Mesenchymal stem cell (in vitro differentiated cells and primary cell): ENCODE results near the gene GBX1.

Experiments
- DNase-seq: peaks from one replicate; pipeline ENCODE4 v3.0.0-alpha.2; 2013
- H2AFZ ChIP-seq: one replicate; pipeline ENCODE4 v1.6.1; 2013; ENCODE audit warnings: low read depth, mild to moderate bottlenecking, control low read depth, inconsistent platforms, low read length, moderate library complexity
- H2AK5ac ChIP-seq: 2 replicates; pipeline ENCODE4 v1.6.1; 2013; ENCODE audit warnings: low read length, moderate library complexity, mild to moderate bottlenecking, inconsistent platforms; ENCODE audit not compliant: severe bottlenecking
- H2BK120ac ChIP-seq: one replicate; pipeline ENCODE4 v1.6.1; 2013; ENCODE audit warnings: low read depth, mild to moderate bottlenecking, inconsistent platforms, low read length, moderate library complexity
- H2BK12ac ChIP-seq, 2 experiments: one replicate each; pipeline ENCODE4 v1.6.1; 2013; ENCODE audit warnings: inconsistent platforms in 2 of 2, low read length in 2 of 2, mild to moderate bottlenecking in 2 of 2, moderate library complexity in 2 of 2, control low read depth in 1 of 2
- H2BK15ac ChIP-seq: one replicate; pipeline ENCODE4 v1.6.1; 2013; ENCODE audit warnings: mild to moderate bottlenecking, low read depth, inconsistent platforms; ENCODE audit not compliant: poor library complexity, severe bottlenecking
- H2BK5ac ChIP-seq: 2 replicates; pipeline ENCODE4 v1.6.1; 2013; ENCODE audit warnings: low read depth, mild to moderate bottlenecking, low read length, control low read depth, inconsistent platforms; ENCODE audit not compliant: poor library complexity, severe bottlenecking
- H3K14ac ChIP-seq, 2 experiments: one replicate each; pipeline ENCODE4 v1.6.1; 2013; ENCODE audit warnings: inconsistent platforms in 2 of 2, low read length in 2 of 2, control low read depth in 1 of 2, mild to moderate bottlenecking in 1 of 2, moderate library complexity in 1 of 2
- H3K18ac ChIP-seq, 2 experiments: one replicate each; pipeline ENCODE4 v1.6.1; 2013; ENCODE audit warnings: inconsistent platforms in 2 of 2, low read length in 2 of 2, control low read depth in 1 of 2, low read depth in 1 of 2, mild to moderate bottlenecking in 1 of 2
- H3K23ac ChIP-seq, 2 experiments: one replicate each; pipeline ENCODE4 v1.6.1; 2013; ENCODE audit warnings: inconsistent platforms in 2 of 2, low read length in 2 of 2, mild to moderate bottlenecking in 2 of 2, moderate library complexity in 2 of 2, control low read depth in 1 of 2
- H3K27ac ChIP-seq: 2 replicates; pipeline ENCODE4 v1.5.1; 2013; ENCODE audit warnings: mild to moderate bottlenecking, moderate library complexity, low read length, control low read depth, inconsistent platforms; ENCODE audit not compliant: poor library complexity, severe bottlenecking
- H3K27me3 ChIP-seq, 2 experiments: 2 replicates each; pipeline versions ENCODE4 v1.6.1 to v1.7.0; 2013; ENCODE audit warnings: low read length in 2 of 2, mild to moderate bottlenecking in 2 of 2, moderate library complexity in 2 of 2, control low read depth in 1 of 2, inconsistent platforms in 1 of 2; ENCODE audit not compliant: control insufficient read depth in 1 of 2, insufficient read depth in 1 of 2
- H3K36me3 ChIP-seq, 2 experiments: 2 replicates each; pipeline versions ENCODE4 v1.6.1 to v1.7.0; 2013; ENCODE audit warnings: low read length in 2 of 2, control low read depth in 1 of 2, inconsistent platforms in 1 of 2, low read depth in 1 of 2, mild to moderate bottlenecking in 1 of 2; ENCODE audit not compliant: insufficient read depth in 2 of 2, control insufficient read depth in 1 of 2
- H3K4ac ChIP-seq, 2 experiments: one replicate each; pipeline ENCODE4 v1.6.1; 2013; ENCODE audit warnings: inconsistent platforms in 2 of 2, low read length in 2 of 2, mild to moderate bottlenecking in 2 of 2, moderate library complexity in 2 of 2, control low read depth in 1 of 2, low read depth in 1 of 2
- H3K4me1 ChIP-seq: 2 replicates; pipeline ENCODE4 v1.6.1; 2013; ENCODE audit warnings: low read depth, low read length, control low read depth; ENCODE audit not compliant: control insufficient read depth, insufficient read depth
- H3K4me2 ChIP-seq: 2 replicates; pipeline ENCODE4 v1.6.1; 2013; ENCODE audit warnings: low read length, mild to moderate bottlenecking, inconsistent platforms; ENCODE audit not compliant: poor library complexity, severe bottlenecking
- H3K4me3 ChIP-seq, 2 experiments: 2 replicates each; pipeline versions ENCODE4 v1.5.1 to v1.7.0; 2013; ENCODE audit warnings: low read length in 2 of 2, mild to moderate bottlenecking in 2 of 2, control low read depth in 1 of 2, low read depth in 1 of 2; ENCODE audit not compliant: insufficient read depth in 1 of 2
- H3K79me1 ChIP-seq: replicated peaks from 2 replicates; pipeline ENCODE4 v1.6.1; 2013; ENCODE audit warnings: mild to moderate bottlenecking, control low read depth, low read length, inconsistent platforms; ENCODE audit not compliant: poor library complexity, severe bottlenecking
- H3K9ac ChIP-seq: 2 replicates; pipeline ENCODE4 v1.7.0; 2013; ENCODE audit warnings: mild to moderate bottlenecking, low read length, moderate library complexity
- H3K9me3 ChIP-seq: 2 replicates; pipeline ENCODE4 v1.7.0; 2013; ENCODE audit warnings: mild to moderate bottlenecking, low read length; ENCODE audit not compliant: control insufficient read depth
- H4K8ac ChIP-seq: one replicate; pipeline ENCODE4 v1.6.1; 2013; ENCODE audit warnings: inconsistent platforms, mild to moderate bottlenecking, low read length, moderate library complexity
- H4K91ac ChIP-seq: one replicate; pipeline ENCODE4 v1.6.1; 2013; ENCODE audit warnings: mild to moderate bottlenecking, low read length, inconsistent platforms
- WGBS: methylation state at CpG from one replicate; pipeline ENCODE4 v1.1.7; 2013; ENCODE audit warnings: mixed read lengths; 5-methylcytosine and 5-hydroxymethylcytosine counted together

Gene GBX1

DNA sequence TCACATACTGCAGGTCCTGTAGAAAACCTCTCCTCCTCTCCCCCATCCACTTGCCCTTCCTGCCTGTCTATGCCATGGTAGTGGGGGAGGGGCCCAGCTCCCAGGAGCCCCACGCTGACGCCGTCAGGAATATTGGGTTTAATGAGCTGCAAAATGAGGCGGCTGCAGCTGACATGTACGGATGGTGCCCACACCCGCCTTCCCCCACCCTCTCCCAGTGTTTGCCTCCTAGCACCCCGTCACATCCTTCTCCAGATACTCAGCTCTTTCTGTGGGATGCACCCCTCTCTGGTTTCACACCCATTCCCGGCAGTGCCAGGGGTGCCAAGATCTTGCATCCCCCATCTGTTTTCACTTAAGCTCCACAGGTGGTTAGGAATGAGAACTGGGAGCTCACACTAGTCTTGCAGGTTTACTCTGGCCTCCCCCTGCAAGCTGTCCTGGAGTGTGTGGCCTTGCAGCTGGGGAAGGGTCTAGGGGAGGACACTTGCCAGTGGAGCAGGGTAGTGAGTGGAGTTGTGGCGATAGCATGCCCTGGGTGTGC, 26.1 kb downstream of the GBX1 start:
- H3K4me2 ChIP-seq, result no peak overlapping the region
- WGBS, result 95% methylated on average over 8 of the region's 9 CpGs
- no peak overlapping the region for H2BK120ac ChIP-seq

DNA sequence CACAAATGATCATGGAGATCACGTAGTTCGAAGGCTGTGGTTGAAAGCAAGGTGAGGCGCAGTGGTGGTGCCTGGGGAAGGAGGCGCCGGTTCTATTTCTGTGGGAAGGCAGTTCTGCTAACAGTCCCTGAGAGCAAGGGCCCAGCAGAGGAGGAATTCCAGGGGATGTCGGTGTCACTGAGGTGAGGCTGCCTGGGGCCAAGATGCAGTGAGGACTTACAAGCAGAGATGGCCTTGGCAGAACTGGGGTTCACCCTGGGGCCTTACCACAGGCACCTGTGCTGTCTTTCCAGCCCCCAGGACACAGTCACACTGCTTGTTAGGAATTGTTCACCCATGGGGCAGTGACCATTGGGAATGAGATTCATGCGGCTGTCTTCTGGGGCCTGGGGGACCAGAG, 26.7 kb downstream of the GBX1 start:
- no peak overlapping the region for H2BK12ac ChIP-seq
- no peak overlapping the region for H3K9ac ChIP-seq
- WGBS, result 99% methylated on average over 7 of the region's 7 CpGs
- H3K27ac ChIP-seq, result no peak overlapping the region
- no peak overlapping the region for H3K4me2 ChIP-seq
- H3K4ac ChIP-seq, result no peak overlapping the region
- peaks cover 9% of the 10 kb centered on the region for H3K79me1 ChIP-seq
- H2BK120ac ChIP-seq, result no peak overlapping the region
- no peak overlapping the region for H3K18ac ChIP-seq
- no peak overlapping the region for H3K4me3 ChIP-seq
- H3K23ac ChIP-seq, result no peak overlapping the region
- no peaks in the 10 kb centered on the region for H3K27me3 ChIP-seq
- DNase-seq, result no peak
- H4K91ac ChIP-seq, result peak overlapping the region; percentile 20
- no peak overlapping the region for H3K14ac ChIP-seq
- H3K36me3 ChIP-seq, result peaks cover 85 to 86% of the 10 kb centered on the region in 2 experiments
- no peak overlapping the region for H4K8ac ChIP-seq
- no peak overlapping the region for H2AK5ac ChIP-seq
- H2BK15ac ChIP-seq, result no peak overlapping the region
- no peaks in the 10 kb centered on the region for H3K9me3 ChIP-seq
- no peak overlapping the region for H2AFZ ChIP-seq
- peaks cover 17% of the 10 kb centered on the region for H3K4me1 ChIP-seq
- no peak overlapping the region for H2BK5ac ChIP-seq

More for the DNA sequence above, 26.1 kb downstream of the GBX1 start:
- H3K36me3 ChIP-seq, result peaks cover 79 to 85% of the 10 kb centered on the region in 2 experiments
- no peak overlapping the region for H3K27ac ChIP-seq
- no peaks in the 10 kb centered on the region for H3K27me3 ChIP-seq
- no peak overlapping the region for H3K9ac ChIP-seq
- H3K18ac ChIP-seq, result no peak overlapping the region
- peaks cover 17% of the 10 kb centered on the region for H3K4me1 ChIP-seq
- H2BK12ac ChIP-seq, result no peak overlapping the region
- H4K91ac ChIP-seq, result no peak overlapping the region
- H3K79me1 ChIP-seq, result peaks cover 9% of the 10 kb centered on the region
- no peak overlapping the region for H3K14ac ChIP-seq
- no peak overlapping the region for H3K4me3 ChIP-seq
- no peaks in the 10 kb centered on the region for H3K9me3 ChIP-seq
- H2AFZ ChIP-seq, result no peak overlapping the region
- no peak overlapping the region for H3K23ac ChIP-seq
- no peak overlapping the region for H3K4ac ChIP-seq
- H2BK15ac ChIP-seq, result no peak overlapping the region
- H2AK5ac ChIP-seq, result no peak overlapping the region
- no peak overlapping the region for H4K8ac ChIP-seq
- H2BK5ac ChIP-seq, result no peak overlapping the region
- no peak for DNase-seq

DNA sequence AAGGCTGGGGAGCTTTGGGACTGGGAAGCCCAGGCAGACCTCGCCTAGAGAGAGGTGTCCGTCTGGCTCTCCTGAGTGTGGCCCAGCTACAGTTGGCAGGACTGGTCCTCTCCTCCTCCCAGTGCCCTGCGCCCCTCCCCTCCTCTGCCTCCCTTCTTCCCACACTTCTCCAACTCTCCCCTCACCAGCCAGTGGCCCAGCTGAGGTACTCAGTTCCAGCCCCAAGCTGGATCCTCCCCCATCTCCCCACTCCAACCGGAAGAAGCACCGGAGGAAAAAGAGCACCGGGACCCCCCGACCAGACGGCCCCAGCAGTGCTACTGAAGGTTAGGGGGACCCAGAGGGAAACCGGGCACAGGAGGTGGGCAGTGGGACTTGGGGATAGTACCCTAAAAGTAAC, 27.7 kb downstream of the GBX1 start:
- Histone ChIP-seq H2BK12ac (no peak overlapping the region), H3K79me1 (peaks cover 13% of the 10 kb centered on the region), H3K4me1 (peaks cover 17% of the 10 kb centered on the region), H3K18ac (no peak overlapping the region), H2BK15ac (no peak overlapping the region), H3K23ac (no peak overlapping the region), H3K4me3 (no peak overlapping the region), H3K4me2 (no peak overlapping the region), H3K27me3 (no peaks in the 10 kb centered on the region), H3K9ac (no peak overlapping the region), H3K14ac (no peak overlapping the region), H2AFZ (no peak overlapping the region), H4K8ac (no peak overlapping the region), H3K27ac (no peak overlapping the region), H2BK120ac (no peak overlapping the region), H2AK5ac (no peak overlapping the region), H3K9me3 (no peaks in the 10 kb centered on the region), H2BK5ac (no peak overlapping the region), H3K36me3 (peaks cover 91% of the 10 kb centered on the region in 2 experiments), H3K4ac (no peak overlapping the region), H4K91ac (no peak overlapping the region)
- DNase-seq, result no peak
- WGBS, result 98% methylated on average over 4 of the region's 9 CpGs

DNA sequence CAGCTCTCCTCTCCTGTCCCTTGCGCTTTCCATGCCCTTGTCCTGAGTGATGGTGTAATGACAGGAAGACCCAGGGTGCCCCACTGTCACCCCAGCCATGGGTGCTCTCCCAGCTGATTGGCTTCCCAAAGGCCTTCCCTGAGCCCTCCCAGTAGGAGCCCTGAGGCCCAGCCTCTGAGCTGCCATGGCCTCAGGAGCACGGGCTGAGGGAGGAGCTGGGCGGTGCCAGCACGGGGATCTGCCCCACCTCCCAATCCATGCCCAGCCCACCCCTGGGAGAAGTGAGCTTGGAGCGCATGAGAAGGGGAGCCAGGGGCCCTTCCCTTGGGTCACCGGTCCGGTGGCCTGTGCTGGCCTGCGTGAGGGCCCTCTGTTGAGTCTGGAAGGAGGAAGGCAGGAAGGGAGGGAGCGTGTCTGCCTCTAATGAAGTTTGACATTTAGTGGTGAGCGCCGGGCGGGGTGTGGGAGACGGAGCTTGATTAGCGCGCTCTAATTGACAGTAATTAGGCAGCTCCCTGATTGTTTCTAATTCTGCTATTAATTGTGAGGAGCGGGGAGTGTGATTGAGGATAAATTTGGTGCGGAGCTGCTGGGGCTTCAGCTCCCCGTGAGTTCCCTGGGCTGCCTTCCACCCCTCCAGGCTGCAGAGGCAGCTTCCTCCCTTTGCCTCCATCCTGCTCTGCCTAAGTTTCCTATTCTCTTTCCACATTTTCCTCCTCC, 28.3 kb downstream of the GBX1 start:
- H4K8ac ChIP-seq, result no peak overlapping the region
- H3K79me1 ChIP-seq, result peaks cover 14% of the 10 kb centered on the region
- WGBS, result 89% methylated on average over 14 of the region's 18 CpGs
- H2BK5ac ChIP-seq, result no peak overlapping the region
- H3K4me3 ChIP-seq, result no peak overlapping the region
- no peak overlapping the region for H3K18ac ChIP-seq
- H2BK120ac ChIP-seq, result no peak overlapping the region
- H2BK15ac ChIP-seq, result no peak overlapping the region
- H4K91ac ChIP-seq, result no peak overlapping the region
- H3K14ac ChIP-seq, result no peak overlapping the region
- H3K9ac ChIP-seq, result no peak overlapping the region
- no peak overlapping the region for H2AFZ ChIP-seq
- no peak overlapping the region for H3K4me2 ChIP-seq
- H3K4ac ChIP-seq, result no peak overlapping the region
- H3K36me3 ChIP-seq, result peaks cover 92 to 93% of the 10 kb centered on the region in 2 experiments
- H3K9me3 ChIP-seq, result no peaks in the 10 kb centered on the region
- peaks cover 17% of the 10 kb centered on the region for H3K4me1 ChIP-seq
- H3K23ac ChIP-seq, result no peak overlapping the region
- H2AK5ac ChIP-seq, result no peak overlapping the region
- no peak overlapping the region for H3K27ac ChIP-seq
- DNase-seq, result no peak
- H3K27me3 ChIP-seq, result no peaks in the 10 kb centered on the region
- H2BK12ac ChIP-seq, result no peak overlapping the region
